ENCODE results near the gene IGFBP5.

DNA sequence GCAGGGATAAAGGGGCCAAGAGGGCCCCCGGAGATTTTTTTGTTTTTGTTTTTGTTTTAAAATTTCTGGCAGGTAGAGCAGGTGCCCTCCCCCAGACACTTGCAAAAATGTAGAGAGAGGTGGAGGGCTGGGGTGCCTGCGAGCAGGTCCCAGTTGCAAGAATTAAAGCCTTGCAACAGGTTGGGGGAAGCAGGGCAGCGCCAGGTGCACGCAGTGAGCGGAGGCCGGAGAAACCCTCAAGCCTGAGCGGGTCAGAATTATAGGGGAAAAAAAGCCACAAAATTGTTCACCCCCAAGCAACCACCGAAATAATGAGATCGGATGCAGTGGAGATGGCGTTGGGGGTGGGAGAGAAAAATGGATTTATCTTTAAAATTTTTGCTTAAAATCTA, 527 bp downstream of the IGFBP5 start:
- TF ChIP-seq, protein P1, sequence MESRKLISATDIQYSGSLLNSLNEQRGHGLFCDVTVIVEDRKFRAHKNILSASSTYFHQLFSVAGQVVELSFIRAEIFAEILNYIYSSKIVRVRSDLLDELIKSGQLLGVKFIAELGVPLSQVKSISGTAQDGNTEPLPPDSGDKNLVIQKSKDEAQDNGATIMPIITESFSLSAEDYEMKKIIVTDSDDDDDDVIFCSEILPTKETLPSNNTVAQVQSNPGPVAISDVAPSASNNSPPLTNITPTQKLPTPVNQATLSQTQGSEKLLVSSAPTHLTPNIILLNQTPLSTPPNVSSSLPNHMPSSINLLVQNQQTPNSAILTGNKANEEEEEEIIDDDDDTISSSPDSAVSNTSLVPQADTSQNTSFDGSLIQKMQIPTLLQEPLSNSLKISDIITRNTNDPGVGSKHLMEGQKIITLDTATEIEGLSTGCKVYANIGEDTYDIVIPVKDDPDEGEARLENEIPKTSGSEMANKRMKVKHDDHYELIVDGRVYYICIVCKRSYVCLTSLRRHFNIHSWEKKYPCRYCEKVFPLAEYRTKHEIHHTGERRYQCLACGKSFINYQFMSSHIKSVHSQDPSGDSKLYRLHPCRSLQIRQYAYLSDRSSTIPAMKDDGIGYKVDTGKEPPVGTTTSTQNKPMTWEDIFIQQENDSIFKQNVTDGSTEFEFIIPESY (IDR thresholded peaks at IDR 0.05), result no peak
- TF ChIP-seq YY1 (IDR thresholded peaks at IDR 0.05), result no peak
- TF ChIP-seq JUND (IDR thresholded peaks at IDR 0.05), result no peak
- no peak for TF ChIP-seq SP1 (IDR thresholded peaks at IDR 0.05)
- TF ChIP-seq, protein P2, sequence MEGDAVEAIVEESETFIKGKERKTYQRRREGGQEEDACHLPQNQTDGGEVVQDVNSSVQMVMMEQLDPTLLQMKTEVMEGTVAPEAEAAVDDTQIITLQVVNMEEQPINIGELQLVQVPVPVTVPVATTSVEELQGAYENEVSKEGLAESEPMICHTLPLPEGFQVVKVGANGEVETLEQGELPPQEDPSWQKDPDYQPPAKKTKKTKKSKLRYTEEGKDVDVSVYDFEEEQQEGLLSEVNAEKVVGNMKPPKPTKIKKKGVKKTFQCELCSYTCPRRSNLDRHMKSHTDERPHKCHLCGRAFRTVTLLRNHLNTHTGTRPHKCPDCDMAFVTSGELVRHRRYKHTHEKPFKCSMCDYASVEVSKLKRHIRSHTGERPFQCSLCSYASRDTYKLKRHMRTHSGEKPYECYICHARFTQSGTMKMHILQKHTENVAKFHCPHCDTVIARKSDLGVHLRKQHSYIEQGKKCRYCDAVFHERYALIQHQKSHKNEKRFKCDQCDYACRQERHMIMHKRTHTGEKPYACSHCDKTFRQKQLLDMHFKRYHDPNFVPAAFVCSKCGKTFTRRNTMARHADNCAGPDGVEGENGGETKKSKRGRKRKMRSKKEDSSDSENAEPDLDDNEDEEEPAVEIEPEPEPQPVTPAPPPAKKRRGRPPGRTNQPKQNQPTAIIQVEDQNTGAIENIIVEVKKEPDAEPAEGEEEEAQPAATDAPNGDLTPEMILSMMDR (IDR thresholded peaks at IDR 0.05; ENCODE audit: low read depth, low read length, missing input control), result no peak
- TF ChIP-seq, protein P3, sequence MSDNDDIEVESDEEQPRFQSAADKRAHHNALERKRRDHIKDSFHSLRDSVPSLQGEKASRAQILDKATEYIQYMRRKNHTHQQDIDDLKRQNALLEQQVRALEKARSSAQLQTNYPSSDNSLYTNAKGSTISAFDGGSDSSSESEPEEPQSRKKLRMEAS (IDR thresholded peaks at IDR 0.05), result no peak
- no peak for TF ChIP-seq FOXA2 (IDR thresholded peaks at IDR 0.05)
- TF ChIP-seq RAD21 (IDR thresholded peaks at IDR 0.05), result no peak
- no peak for TF ChIP-seq RXRA (IDR thresholded peaks at IDR 0.05)
- TF ChIP-seq, protein P4, sequence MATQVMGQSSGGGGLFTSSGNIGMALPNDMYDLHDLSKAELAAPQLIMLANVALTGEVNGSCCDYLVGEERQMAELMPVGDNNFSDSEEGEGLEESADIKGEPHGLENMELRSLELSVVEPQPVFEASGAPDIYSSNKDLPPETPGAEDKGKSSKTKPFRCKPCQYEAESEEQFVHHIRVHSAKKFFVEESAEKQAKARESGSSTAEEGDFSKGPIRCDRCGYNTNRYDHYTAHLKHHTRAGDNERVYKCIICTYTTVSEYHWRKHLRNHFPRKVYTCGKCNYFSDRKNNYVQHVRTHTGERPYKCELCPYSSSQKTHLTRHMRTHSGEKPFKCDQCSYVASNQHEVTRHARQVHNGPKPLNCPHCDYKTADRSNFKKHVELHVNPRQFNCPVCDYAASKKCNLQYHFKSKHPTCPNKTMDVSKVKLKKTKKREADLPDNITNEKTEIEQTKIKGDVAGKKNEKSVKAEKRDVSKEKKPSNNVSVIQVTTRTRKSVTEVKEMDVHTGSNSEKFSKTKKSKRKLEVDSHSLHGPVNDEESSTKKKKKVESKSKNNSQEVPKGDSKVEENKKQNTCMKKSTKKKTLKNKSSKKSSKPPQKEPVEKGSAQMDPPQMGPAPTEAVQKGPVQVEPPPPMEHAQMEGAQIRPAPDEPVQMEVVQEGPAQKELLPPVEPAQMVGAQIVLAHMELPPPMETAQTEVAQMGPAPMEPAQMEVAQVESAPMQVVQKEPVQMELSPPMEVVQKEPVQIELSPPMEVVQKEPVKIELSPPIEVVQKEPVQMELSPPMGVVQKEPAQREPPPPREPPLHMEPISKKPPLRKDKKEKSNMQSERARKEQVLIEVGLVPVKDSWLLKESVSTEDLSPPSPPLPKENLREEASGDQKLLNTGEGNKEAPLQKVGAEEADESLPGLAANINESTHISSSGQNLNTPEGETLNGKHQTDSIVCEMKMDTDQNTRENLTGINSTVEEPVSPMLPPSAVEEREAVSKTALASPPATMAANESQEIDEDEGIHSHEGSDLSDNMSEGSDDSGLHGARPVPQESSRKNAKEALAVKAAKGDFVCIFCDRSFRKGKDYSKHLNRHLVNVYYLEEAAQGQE (IDR thresholded peaks at IDR 0.05), result no peak
